NCI-H345 (cell line): ENCODE data around the gene PSMB2.
"Not testable (repeated sequence)": the region's sequence is repeated elsewhere in the genome, so short reads cannot be mapped to it uniquely, and the experiment has no call there.

Experiments
- DNase-seq: peaks from one replicate; lab custom pipeline; 2025; lab: John Stamatoyannopoulos, UW

The PSMB2 gene

DNA sequence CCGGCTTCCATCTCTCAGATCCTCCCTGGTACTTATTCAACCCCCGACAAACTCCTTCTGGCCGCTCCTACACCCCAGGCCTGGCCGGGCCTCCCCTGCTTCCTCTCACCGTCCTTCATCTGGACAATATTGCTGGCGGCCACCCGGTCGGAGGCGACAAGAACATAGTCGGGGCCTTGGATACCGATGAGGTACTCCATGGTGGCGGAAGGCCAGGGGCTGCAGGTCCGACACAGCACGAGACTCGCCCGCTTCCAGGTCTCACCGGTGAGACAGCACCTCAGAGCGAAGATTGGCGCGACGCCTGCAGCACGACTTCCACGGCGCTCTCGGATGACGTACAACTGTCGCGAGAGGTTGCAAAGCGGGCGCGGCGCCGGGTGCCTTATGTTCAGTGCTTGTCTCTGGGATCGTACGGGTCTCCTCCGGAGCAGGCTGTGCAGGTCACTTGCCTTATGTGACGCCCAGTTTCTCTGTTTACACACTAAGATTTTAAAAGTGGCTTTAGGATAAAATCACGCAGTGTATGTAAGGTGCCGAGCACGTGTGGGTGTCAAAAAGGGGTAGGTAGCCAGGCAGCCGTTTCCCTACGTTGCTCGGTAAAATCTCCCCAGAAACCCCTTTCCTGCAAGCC, at the start of gene PSMB2:
TSS of gene PSMB2 (minus strand) at position 294 of the 634 bp plus-strand sequence. CDS start at position 200, 94 bp downstream.
- DNase-seq, result peak; percentile 97

DNA sequence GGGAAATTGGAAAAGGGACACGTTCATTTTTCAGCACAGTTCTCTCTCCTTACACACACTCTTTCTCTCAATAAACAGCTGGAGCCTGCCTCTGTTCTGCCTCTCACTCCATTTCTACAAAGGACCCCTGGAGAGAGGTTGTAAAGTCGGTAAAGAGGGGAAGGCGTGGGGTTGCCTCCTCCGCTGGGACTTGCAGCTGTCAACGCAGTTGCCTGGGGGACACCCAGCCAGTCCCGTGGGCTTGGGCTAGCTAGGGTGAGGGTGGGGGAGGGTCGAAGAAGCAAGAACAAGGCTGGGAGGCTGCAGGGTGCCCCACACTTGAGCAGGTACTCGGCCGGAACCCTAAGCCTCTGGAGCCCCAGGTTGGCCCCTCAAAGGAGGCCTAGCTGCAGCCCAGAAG, 49.8 kb upstream of the PSMB2 start:
- peak; percentile 87 for DNase-seq

DNA sequence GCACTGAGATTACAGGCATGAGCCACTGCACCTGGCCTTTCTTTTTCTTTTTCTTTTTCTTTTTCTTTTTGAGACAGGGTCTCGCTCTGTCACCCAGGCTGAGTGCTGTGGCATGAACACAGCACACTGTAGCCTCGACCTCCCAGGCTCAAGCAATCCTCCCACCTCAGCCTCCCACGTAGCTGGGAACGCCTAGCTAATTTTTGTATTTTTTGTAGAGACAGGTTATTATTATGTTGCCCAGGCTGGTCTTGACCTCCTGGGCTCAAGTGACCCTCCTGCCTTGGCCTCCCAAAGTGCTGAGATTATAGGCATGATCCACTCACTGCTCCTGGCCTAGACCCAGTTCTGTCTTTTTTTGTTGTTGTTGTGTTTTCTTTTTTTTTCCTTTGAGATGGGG, 48.8 kb upstream of the PSMB2 start:
- DNase-seq, result not testable (repeated sequence)

DNA sequence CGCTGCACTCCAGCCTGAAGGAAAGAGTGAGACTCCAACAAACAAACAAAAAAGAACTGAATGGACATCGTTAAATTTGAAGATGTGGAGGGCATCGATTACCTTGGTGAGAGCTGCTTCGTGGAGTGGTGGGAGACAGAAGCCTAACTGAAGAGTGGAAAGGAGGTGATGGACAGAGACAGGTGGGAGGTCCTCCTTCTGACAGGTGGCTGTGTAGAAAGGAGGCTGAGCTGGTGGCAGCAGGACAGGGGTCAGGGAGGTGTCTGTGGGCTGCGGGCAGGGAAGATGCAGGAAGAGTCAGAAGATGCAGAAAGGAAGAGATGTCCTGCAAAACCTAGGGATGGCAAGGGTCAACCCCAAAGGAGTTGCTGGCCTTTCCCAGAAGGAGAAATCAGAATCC, 46.8 kb upstream of the PSMB2 start:
- DNase-seq, result no peak

DNA sequence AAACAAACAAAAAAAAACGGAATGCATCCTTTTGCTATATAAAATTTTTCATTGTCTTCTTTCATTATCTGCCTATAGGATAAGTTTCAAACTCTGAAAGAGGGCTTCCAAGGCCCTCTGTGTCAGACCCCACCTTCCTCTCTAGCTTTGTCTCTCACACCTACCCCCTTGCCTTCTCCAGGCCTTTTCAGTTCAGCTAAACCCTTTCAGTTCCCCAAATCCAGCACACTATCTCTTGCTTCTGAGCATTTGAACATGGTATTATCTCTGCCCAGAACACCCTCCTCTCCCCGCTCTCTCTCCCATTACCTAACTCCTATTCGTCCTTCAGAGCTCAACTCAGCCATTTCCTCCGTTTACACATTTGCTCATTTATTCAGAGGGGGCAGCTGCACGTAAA, 41.7 kb upstream of the PSMB2 start:
- DNase-seq, result no peak

DNA sequence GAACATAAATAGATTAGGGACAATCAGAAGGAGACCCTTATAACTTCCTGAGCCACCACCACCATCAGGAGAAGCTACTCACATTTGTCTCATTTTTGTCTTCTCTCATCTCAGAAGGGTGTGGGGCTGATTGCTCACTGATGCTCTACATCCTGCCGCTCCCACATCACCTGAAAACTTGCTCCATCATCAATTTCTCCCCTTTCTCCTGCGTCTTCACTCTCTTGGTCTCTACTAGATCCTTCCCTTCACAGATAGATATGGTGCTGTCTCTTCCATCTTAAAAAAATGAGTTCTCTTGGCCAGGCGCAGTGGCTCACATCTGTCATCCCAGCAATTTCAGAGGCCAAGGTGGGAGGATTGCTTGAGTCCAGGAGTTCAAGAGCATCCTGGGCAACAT, 38.9 kb upstream of the PSMB2 start:
- no peak for DNase-seq

DNA sequence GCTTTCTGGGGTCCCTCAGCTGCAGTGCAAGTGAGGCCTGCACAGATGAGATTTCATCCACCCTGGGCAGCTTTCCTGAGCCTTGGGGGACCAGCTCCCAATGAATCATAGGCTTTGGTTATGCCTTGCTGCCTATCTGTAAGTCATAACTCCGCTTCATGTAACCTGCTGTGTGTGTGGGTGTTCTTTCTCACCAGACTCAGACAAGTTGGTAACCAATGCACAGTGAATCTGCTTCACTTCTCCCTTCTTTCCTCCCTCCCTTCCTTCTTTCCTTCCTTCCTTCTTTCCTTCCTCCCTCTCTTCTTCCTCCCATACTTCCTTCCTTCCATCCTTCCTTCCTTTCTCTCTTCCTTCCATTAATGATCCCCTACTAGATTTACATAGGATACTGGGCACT, 34.4 kb upstream of the PSMB2 start:
- DNase-seq, result no peak

DNA sequence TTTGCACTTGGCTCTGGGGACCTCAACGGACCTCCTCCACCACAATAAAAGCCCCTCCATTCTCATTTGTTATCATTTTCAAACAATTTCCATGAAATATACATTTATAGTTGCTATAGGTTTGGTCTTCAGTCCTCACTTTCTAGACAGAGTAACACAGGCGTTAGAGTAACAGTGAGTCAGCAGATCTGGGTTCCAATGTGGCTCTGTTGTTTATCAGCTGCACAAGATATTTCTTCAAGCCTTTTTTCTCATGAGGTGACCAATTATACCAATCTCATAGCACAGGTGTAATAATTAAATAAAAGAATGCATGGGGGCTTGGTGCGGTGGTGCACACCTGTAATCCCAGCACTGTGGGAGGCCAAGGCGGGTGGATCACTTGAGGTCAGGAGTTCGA, 32.8 kb upstream of the PSMB2 start:
- DNase-seq, result no peak

DNA sequence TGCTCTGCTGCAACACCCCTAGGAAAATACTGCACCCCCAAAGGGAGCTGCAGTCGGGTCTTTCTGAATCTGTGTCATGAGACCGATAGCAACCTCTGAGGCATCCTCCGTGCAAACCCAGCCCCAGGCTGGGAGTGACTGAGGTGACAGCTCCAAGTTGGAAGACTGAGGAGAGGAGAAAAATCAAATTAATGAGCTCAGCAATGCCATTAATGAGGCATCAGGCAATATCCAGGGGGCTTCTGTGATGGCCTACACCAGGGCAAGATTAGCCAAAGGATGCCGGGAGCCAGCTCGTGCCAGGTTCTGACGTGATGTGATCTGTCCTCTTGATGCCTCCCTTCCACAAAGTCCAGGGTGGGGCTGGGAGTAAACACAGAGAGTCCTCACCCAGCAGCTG, 30.8 kb upstream of the PSMB2 start:
- no peak for DNase-seq

DNA sequence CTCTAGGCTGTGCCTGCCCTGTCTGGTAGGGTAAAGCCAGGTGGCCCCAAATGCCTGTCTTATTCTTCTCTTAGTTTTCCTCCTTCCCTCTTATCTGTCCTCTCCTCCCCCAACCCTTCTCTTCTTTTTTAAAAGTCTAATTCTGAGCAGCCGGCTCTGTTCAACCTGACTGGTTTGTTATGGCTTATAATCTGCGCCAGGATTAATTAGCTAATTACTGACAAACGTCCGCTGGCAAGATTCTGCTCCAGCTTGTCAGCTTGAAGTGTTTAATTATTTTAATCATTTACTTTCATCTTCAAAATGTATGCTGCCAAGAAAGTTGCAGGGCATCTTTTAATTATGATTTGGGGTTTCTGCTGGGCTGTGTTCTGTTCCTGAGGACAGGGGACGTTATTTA, 27.2 kb upstream of the PSMB2 start:
- DNase-seq, result no peak

DNA sequence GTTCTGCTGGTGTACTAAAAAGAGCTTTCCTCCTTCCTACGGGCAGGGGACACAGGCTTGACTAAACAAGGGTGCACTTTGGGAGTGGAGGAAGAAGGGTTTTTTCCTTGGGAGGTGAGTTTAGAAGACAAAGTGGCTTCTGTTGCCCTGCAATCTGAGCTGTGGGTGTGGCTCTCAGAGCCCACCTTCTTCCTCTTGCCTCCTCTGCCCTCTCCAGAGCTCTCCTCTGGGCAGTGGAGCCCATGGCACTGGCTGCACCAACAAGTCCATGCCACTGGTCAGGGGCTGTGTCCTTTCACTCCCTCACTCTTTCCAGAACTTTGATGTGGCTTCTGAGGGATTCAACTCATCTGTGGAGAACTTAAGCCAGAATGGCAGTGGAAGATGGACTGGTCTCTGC, 25.6 kb upstream of the PSMB2 start:
- no peak for DNase-seq

DNA sequence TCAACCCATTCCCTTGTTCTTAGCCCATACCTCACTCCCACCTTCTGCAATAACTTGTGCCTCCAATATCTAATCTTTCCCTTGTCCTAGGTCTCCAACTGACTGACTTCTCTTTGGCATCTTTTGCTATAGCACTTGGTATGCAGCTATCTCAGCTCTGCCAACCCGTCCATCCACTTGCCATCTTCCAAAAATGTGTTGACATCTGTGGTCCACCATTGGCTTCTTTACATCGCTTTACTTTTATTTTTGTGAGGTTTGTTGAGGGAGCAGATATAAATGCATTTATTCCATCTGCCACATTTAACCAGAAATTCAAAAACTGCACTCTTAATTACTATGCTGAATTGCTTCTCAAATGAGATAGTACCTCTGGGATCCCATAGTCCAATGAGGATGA, 24.9 kb upstream of the PSMB2 start:
- no peak for DNase-seq

DNA sequence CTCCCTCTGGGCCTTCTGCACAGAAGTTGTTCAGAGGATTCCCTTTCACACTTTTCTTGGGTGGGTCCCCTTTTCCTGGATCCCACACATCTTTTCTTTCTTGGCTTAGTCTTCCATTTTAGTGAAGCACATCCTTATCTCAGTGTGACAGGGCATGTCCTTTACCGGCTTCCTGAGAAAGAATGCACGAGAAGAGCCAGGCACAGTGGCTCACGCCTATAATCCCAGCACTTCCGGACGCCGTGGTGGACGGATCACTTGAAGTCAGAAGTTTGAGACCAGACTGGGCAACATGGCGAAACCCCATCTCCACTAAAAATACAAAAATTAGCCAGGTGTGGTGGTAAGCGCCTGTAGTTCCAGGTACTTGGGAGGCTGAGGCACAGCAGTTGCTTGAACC, 22.1 kb upstream of the PSMB2 start:
- DNase-seq, result no peak

DNA sequence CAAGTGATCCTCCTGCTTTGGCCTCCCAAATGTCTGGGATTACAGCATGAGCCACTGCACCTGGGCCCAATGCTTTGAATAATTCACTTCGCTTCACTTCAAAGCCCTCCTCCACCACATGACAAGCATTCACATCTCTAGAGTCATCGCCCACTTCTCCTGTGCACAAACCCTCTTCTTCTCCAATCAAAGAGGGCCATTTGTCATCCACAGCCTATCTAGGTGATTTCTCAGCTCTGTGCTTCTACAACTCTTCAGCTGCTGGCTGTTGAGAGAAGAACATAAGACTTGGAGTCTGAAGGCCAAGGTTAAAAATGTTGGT, 20.1 kb upstream of the PSMB2 start:
- DNase-seq, result no peak

DNA sequence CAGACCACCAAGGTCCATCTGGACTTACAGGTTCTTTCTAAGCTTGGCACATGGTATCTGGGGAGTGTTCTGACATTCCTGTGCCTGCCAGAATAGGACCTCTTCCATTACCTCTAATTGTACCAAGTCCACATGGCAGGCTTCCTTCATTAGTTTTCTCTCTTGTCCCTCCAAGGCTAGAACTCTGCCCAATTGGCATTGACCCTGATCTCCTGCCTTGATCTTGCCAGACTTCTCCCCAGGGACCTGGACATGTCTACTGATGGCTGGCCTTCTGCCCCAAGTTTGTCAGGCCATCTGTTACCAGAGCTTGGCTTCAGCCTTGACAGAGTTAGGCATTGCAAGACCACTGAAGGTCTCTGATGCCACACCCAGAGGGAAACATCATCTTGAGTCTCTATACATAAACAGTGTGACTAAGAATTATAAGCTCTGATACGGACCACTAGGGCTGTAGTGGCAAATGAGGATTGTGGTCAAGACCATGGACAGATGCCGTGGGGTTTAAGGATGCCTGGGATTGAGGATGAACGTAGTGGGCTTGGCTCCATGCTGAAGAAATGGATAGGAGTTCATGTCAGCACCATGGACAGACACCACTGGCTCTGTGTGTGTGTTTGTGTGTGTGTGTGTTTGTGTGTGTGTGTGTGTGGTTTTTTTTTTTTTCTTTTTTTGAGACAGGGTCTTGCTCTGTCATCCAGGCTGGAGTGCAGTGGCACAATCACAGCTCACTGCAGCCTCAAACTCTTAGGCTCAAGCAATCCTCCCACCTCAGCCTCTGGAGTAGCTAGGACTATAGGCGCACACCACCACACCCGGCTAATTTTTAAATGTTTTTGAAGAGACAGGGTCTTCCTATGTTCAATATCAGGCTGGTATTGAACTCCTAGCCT, 19.5 kb upstream of the PSMB2 start:
- no peak for DNase-seq

DNA sequence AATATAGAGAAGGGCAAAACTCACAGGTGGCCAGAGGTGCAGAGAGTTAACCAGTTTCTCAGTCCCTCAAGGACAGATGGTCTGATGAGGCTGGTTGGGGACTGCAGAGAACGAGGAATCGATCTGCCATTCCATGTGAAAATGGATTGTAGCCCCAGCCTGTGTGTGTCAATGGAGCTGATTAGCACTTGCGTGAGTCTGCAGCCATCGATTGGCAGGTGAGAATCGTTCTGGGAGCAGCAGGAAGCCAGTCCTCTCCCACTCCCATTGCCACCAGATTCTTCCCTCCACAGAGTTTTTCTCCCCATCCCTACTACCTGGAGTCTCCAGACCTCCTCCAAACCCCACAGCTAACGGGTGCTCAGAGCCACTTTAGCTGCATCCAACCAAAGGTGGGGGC, 18.3 kb upstream of the PSMB2 start:
- no peak for DNase-seq

DNA sequence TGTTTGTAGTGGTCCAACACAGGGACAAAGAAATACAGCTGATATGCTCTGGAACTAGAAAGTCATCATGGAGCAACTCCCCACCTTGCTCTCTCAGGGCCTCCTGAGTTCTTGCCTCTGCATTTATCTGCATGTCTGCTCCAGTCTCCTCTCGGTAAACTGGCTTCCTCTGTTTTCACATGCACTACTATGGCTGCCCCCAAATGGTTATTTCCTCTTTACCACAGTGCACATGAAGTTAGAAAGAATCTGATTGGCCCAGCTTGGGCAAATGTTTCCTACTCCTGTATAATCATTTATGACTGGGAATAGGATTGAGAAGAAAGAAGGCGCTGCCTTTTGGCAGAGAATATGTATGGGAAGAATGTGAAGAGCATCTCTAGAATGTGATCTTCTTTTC, 16.5 kb upstream of the PSMB2 start:
- no peak for DNase-seq

DNA sequence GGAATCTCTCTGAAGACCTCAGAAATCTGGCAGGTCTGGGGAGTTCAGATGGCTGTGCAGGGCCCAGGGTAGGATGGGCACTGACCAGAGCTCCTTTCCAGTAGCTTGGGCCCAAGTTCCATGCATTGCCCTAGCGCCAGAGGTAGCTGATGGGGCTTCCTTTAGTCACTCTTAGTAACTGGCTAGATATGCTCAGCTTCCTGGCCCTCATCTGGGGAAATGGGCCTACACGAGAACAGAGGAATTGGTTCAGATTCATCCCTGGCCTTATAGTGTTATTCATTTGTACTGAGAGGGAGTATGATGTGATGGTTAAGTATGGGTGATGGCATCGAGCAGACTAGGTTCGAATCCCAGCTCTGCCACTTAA, 15.5 kb upstream of the PSMB2 start:
- no peak for DNase-seq

DNA sequence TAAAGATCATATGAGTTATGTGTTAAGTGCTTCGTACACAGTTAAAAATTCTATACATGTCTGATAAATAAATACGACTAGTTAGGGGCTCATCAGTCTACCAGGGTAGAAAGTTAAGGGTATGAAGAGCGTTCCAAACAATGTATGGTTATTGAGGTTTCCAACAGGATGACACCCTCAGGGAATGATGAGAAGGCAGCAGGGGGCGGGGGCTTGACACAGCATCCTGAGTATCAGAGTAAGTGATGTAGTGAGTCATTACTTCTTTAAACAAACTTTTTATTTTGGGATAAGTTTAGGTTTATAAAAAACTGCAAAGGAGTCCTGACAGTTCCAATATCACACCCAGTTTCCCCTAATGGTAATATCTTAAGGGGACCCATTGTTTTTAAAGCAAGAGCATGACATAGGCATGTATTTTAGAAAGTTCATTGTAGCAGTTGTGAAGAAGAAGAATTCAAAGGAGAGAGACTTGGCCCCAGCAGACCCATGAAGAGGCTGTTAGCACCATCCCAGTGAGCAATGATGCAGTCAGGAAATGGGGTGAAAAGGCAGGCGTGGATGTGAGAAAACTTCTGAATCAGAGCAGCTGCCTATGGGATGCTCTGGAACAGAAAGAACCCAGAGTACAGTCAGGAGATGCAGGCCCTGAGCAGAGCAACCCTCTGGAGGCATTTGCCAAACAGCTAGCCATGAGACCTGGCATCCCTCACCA, 15.0 kb upstream of the PSMB2 start:
- DNase-seq, result no peak

DNA sequence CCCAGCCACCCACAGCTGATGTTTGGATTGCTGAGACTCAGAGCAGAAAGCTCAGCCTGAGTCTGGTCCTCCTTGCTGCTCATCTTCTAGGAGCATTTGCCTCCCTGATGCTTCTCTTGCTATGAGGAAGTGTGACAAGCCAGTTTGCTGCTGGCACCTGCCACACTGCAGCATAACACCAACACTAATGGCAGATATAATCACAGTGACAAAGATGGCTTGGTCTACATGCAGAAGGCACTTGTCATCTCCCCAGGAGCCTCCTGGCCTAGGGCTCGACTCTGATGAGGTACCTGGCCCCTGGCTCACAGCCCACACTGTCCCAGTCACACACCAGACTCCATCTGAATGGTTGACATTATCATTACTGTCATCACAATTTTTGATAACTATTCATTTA, 13.9 kb upstream of the PSMB2 start:
- no peak for DNase-seq

DNA sequence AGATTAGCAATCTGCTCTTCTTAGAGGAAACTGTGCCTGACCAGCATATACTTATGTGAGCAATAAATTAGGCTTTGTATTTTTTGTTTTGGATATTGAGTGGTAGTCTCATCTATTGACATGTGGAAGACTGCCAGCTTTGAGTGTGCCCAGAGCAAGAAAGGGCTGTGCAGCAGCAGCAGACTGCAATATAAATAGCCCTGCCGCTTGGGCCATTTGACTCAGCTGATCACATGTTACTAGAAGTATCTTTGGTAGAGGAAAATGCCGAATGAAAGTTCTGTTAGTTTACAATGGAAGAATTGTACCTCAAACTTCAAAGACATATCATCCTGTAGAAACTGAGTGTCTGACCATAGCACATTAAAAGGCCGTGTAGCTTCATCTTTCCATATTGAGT, 9.1 kb upstream of the PSMB2 start:
- DNase-seq, result peak; percentile 33

DNA sequence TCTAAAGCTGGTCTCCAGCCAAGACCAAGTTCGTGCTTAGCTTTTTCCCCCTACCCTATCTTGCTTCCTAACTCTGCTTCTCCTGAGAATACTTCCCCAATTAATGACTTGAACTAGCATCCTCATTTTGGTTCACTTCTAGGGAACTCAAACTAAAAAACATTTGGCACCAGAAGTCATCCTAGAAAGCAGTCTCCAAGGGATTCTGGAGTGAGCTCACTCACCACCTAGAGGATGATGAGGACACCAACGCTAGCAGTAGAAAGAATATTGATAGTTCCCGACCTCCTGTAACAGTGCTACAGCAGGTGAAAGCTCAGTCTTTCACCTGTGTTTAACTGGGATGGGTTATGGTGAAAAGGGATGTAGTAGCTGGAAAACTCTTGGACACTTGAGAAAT, 4.7 kb upstream of the PSMB2 start:
- DNase-seq, result no peak

DNA sequence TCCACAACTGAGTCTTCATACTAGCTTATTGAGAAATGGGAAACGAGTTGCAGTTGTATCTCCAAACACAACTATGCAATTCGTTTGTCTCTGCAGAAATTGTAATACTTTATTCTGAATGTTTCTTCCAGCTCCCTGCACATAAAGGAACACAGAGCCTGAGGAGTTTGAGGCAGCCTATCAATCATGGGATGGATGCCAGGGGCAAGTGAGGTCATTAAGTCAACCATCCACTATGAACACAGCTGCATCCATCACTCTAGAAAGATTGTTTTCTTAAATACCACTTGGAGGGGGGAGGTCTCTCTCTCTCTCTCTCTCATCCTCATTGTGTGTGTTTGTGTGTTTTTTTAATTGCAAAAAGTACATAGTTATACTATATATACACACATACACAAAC, 2.9 kb upstream of the PSMB2 start:
- no peak for DNase-seq
